Cardiac fibroblast (primary cell): Measurements from ENCODE around the gene TMEM131.

ENCODE experiments used
- DNase-seq, 2 donors: peaks; one replicate each; pipeline versions ENCODE4 v3.0.0 to v3.0.0-alpha.2; 2010; ENCODE audit warnings: low read depth in 2 of 2
- H3K4me3 ChIP-seq, 2 donors: replicated peaks in 1 of 2; 1 replicate in 1 of 2; 2 replicates in 1 of 2; pipeline ENCODE4 v1.5.1; 2011; ENCODE audit warnings: low read depth in 2 of 2, low read length in 2 of 2, mild to moderate bottlenecking in 2 of 2, moderate library complexity in 1 of 2
- TF ChIP-seq, protein P1 (sequence below): IDR thresholded peaks from one replicate; pipeline ENCODE4 v1.5.1; 2011; ENCODE audit warnings: low read depth, mild to moderate bottlenecking, low read length, inconsistent platforms

Gene TMEM131

GRCh38 chr2:97728091-97728731, 267.5 kb downstream of the TMEM131 start:
- H3K4me3 ChIP-seq: no peak overlapping the region
- TF ChIP-seq, protein P1, sequence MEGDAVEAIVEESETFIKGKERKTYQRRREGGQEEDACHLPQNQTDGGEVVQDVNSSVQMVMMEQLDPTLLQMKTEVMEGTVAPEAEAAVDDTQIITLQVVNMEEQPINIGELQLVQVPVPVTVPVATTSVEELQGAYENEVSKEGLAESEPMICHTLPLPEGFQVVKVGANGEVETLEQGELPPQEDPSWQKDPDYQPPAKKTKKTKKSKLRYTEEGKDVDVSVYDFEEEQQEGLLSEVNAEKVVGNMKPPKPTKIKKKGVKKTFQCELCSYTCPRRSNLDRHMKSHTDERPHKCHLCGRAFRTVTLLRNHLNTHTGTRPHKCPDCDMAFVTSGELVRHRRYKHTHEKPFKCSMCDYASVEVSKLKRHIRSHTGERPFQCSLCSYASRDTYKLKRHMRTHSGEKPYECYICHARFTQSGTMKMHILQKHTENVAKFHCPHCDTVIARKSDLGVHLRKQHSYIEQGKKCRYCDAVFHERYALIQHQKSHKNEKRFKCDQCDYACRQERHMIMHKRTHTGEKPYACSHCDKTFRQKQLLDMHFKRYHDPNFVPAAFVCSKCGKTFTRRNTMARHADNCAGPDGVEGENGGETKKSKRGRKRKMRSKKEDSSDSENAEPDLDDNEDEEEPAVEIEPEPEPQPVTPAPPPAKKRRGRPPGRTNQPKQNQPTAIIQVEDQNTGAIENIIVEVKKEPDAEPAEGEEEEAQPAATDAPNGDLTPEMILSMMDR: no peak
- DNase-seq: peak; percentile 20 to 54

DNA sequence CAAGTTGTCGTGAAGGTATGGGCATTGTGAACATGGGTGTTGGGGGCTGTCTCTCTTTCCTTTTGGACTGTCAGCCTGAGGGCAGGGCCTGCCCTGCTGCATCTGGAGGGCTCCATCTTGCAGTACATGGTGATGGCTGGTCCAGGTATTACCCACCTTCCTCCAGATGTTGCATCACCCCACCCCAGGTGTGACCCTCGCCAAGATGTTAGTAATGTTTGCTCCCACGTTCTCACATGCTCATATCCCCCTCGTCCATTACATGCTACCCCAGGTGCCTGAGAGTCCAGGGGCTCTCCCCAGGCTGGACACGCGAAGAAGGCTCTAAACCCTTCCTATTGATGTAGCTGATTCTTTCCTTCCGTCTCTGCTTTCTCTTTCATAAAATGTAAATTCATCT, 268.5 kb downstream of the TMEM131 start:
- TF ChIP-seq, protein P1: no peak
- H3K4me3 ChIP-seq: no peak overlapping the region
- no peak for DNase-seq

- TF ChIP-seq, protein P1: no peak
- DNase-seq: peak; percentile 23 to 38
- no peak overlapping the region for H3K4me3 ChIP-seq
These were observed 269.3 kb downstream of the TMEM131 start for GRCh38 chr2:97726261-97727064.

GRCh38 chr2:97724946-97725688, 270.6 kb downstream of the TMEM131 start:
- TF ChIP-seq, protein P1: no peak
- DNase-seq: no peak

DNA sequence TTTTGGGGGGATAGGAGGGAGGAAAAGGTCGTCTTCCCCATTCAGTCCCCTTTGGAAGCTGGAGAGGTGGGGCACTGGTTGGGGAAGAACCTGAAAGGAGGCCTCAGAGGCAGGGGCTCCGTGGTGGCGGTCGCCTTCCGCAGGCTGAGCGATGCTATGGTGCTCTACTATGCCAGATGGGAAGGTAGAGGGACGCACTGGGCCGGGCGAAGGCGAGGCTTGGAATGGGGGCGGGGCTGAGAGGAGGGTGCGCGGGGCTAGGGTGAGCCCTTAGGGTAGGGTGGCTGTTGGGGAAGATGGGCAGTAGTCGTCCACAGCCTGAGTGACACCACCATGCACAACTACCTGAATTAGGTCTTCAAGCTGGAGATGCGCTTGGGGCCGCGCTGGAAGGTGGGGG, 271.2 kb downstream of the TMEM131 start:
- DNase-seq: no peak
- TF ChIP-seq, protein P1: no peak
- H3K4me3 ChIP-seq: no peak overlapping the region

More at GRCh38 chr2:97724946-97725688, 270.6 kb downstream of the TMEM131 start:
- H3K4me3 ChIP-seq: no peak overlapping the region

DNA sequence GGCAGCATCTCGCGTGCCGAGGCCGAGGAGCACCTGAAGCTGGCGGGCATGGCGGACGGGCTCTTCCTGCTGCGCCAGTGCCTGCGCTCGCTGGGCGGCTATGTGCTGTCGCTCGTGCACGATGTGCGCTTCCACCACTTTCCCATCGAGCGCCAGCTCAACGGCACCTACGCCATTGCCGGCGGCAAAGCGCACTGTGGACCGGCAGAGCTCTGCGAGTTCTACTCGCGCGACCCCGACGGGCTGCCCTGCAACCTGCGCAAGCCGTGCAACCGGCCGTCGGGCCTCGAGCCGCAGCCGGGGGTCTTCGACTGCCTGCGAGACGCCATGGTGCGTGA, 271.7 kb downstream of the TMEM131 start:
- DNase-seq: no peak
- TF ChIP-seq, protein P1: no peak
- H3K4me3 ChIP-seq: no peak overlapping the region
